IPS DF 4.7 (cell line): Measurements from ENCODE around the gene SPOCK1.
"Not testable (repeated sequence)": the region's sequence is repeated elsewhere in the genome, so short reads cannot be mapped to it uniquely, and the experiment has no call there.

Source experiments
- DNase-seq: peaks from one replicate; pipeline ENCODE4 v3.0.0-alpha.2; 2013; ENCODE audit warnings: low spot score; ENCODE audit errors: extremely low read depth

Gene SPOCK1

GRCh38 chr5:136979131-136979530 lies 520.0 kb downstream of the SPOCK1 start:
- no peak for DNase-seq

- DNase-seq, result no peak
These were observed 535.6 kb downstream of the SPOCK1 start for GRCh38 chr5:136963504-136963903.

GRCh38 chr5:136957428-136957827 lies 541.7 kb downstream of the SPOCK1 start:
- no peak for DNase-seq

- not testable (repeated sequence) for DNase-seq
These were observed 545.0 kb downstream of the SPOCK1 start for GRCh38 chr5:136954142-136954541.

- DNase-seq, result peak; percentile 62
These were observed 545.6 kb downstream of the SPOCK1 start for GRCh38 chr5:136953346-136954069.

GRCh38 chr5:136927571-136927970 lies 571.6 kb downstream of the SPOCK1 start:
- no peak for DNase-seq

- no peak for DNase-seq
These were observed 573.1 kb downstream of the SPOCK1 start for GRCh38 chr5:136926073-136926472.
